Urinary bladder (tissue), 4 donors: ENCODE data around the gene KYAT1. TPM values are rescaled to one million over a fixed set of nuclear protein-coding genes. Genes with fewer than 3 reads are reported as not detected.
"Not testable (repeated sequence)": the region's sequence is repeated elsewhere in the genome, so short reads cannot be mapped to it uniquely, and the experiment has no call there.

ENCODE experiments used
- DNase-seq: peaks from one replicate; pipeline ENCODE4 v3.0.0-alpha.2; 2015; ENCODE audit errors: extremely low spot score
- H3K27ac ChIP-seq: one replicate; pipeline ENCODE4 v1.5.1; 2013; ENCODE audit warnings: low read depth, mild to moderate bottlenecking, moderate library complexity
- H3K36me3 ChIP-seq: one replicate; pipeline ENCODE4 v1.6.1; 2013; ENCODE audit warnings: mild to moderate bottlenecking, moderate library complexity; ENCODE audit not compliant: insufficient read depth
- H3K4me1 ChIP-seq: one replicate; pipeline ENCODE4 v1.6.1; 2013; ENCODE audit warnings: mild to moderate bottlenecking, moderate library complexity; ENCODE audit not compliant: insufficient read depth
- H3K4me3 ChIP-seq: one replicate; pipeline ENCODE4 v1.5.1; 2013; ENCODE audit warnings: low read depth, low read length
- WGBS: extraction: QIAGEN DNeasy Blood & Tissue Kit; methylation state at CpG from one replicate; pipeline ENCODE4 v1.1.7; 2013; 5-methylcytosine and 5-hydroxymethylcytosine counted together
- polyA plus RNA-seq: library from polyadenylated mRNA; stranded (reverse); fragments of 200-250 nt; gene quantifications from one replicate; pipeline ENCODE4 v1.2.3, GENCODE V29; 2013
- total RNA-seq: library from RNA; depleted of rRNA; stranded (reverse); fragments of >200 nt; gene quantifications from one replicate; pipeline ENCODE4 v1.2.3, GENCODE V29; 2014
- donor health status: healthy with polysubstance abuse.
- donor health status: healthy.

Gene KYAT1
- total and polyA plus RNA-seq, 2 donors: 5.4 to 7.8 TPM

DNA sequence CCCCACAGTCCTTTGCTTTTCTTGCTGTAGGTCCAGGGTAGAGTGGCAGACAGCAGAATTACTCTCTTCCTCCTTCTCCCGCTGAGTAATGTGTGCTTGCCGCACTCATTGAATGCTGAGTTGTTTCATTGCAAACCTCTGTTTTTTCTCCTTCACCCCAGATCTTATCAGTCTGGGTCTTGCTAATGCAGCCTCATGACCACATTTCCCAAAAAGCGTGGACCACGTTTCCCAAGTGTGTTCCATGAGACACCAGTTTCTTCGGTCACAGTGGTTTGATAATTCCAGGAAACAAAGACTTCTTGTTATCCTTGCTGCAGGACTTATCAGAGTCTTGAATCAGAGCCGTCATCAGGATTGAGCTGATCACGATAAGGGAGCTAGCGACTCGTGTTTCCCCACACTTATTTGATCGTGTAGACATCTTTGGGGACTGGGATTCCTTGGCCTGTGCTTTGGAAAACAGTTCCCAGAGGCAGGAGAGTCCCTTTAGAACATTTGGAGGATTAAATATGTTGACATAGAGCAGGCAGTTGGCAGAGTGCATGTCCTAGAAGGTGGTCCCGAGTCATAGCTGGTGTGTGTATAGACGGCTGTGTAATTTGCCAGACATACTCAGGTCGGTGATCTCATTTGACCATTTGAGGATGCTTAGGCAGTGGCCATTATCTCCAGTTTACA lies 4.6 kb upstream of the KYAT1 start:
- Histone ChIP-seq H3K27ac (peak overlapping the region; percentile 64), H3K4me1 (no peaks in the 10 kb centered on the region), H3K36me3 (no peaks in the 10 kb centered on the region), H3K4me3 (no peak overlapping the region)
- WGBS: 40% methylated on average over 13 of the region's 13 CpGs
- DNase-seq: no peak

DNA sequence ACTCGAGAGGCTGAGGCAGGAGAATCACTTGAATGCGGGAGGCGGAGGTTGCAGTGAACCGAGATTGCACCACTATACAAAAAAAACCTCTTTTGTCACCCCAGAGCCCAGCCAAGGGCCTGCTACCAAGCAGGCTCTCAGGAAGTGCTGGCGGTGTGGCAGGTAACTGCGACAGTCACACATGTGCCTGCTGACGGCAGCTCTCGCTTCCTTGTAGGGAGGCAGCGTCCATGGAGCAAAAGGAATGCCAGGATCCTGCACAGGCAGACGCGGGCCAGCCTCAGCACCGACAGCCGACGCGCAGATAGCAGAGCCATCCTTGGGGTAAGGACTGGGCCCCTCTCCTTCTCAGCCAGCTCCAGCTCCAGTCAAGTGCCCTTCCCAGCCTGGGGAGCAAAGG lies 4.0 kb upstream of the KYAT1 start:
- no peaks in the 10 kb centered on the region for H3K4me1 ChIP-seq
- H3K36me3 ChIP-seq: no peaks in the 10 kb centered on the region
- 77% methylated on average over 15 of the region's 15 CpGs for WGBS
- no peak for DNase-seq
- peak overlapping the region; percentile 64 for H3K27ac ChIP-seq
- no peak overlapping the region for H3K4me3 ChIP-seq

DNA sequence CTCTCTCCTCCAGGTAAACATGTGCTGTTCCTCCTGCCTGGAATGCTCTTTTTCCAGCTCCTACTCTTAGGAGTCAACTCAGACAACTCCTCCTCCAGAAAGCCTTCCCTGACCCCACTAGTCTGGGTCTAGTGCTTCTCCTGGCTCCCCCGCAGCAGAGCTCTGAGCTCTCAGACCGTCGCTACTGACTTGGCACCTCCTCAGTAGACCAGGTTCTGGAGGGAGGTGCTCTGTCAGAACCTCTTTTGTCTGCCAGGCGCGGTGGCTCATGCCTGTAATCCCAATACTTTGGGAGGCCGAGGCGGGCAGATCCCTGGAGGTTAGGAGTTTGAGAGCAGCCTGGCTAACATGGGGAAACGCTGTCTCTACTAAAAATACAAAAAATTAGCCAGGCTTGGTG lies 3.6 kb upstream of the KYAT1 start:
- no peaks in the 10 kb centered on the region for H3K36me3 ChIP-seq
- WGBS: 78% methylated on average over 8 of the region's 8 CpGs
- no peak overlapping the region for H3K27ac ChIP-seq
- H3K4me1 ChIP-seq: no peaks in the 10 kb centered on the region
- no peak overlapping the region for H3K4me3 ChIP-seq
- no peak for DNase-seq

DNA sequence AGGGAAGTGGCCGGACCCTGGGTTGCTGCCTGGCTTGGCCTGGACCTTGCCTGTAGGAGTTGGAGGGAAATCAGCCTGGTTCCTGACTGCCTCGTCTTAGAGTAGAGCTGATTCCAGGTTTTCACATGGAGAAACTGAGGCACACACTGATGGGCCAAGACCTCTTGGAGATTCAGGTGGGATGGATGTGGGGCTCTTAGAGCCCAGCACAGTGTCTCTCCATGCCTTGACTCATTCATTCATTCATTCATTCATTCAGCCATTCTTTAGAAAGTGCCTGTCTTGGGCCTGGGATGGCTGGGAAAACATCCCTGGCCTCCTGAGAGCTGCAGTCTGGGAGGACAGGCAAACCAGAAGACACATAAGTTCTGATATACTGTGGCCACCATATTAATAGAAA lies 2.4 kb upstream of the KYAT1 start:
- WGBS: 71% methylated on average over 2 of the region's 2 CpGs
- no peak overlapping the region for H3K27ac ChIP-seq
- no peaks in the 10 kb centered on the region for H3K4me1 ChIP-seq
- DNase-seq: no peak
- H3K4me3 ChIP-seq: no peak overlapping the region
- no peaks in the 10 kb centered on the region for H3K36me3 ChIP-seq

DNA sequence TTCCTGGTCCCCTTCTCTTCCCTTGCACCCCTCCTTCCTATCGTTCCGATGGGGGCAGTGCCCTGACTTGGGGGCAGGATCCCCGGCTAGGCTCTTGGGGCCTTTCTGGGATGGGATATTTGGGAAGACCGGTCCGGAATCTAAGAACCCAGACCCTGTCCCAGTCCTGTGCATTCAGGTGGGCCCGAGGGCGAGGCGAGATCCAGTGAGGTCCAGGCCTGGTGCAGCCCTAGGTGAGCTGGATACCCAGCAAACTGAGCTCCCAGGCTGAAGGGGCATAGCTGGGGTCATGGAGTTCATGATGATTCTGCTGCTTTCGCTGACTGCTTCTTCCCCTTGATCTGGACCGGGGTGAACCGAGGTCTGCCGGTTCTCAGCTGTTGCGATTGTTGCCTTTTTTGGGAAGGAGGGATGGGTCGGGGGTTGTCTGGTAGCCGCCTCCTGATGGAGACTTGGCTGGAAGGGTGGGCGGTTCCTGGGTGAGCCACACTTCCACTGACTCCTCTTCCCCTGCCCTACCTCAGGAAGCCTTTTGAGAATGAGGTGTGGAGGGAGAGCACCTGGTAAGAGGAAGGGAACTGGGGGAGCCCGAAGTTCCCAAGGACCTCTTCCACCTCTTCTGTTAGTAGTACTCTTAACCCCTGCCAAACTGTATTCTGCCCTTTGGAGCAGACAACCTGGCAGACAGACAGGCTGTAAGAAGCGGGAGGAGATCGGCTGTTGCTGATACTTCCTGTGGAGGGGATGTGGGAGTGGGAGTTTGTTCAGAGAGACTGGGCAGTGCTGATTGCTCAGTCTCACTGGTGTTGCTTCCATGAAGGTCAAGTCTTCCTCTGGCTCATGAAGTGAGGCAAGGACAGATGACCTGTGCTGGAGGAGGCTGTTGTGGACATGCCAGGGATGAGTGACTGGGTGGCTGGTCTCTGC lies 1.2 kb upstream of the KYAT1 start:
- WGBS: under 1% methylated on average over 19 of the region's 19 CpGs
- peak overlapping the region; percentile 82 for H3K4me3 ChIP-seq
- H3K36me3 ChIP-seq: no peaks in the 10 kb centered on the region
- H3K27ac ChIP-seq: peak overlapping the region; percentile 94
- DNase-seq: no peak
- no peaks in the 10 kb centered on the region for H3K4me1 ChIP-seq

DNA sequence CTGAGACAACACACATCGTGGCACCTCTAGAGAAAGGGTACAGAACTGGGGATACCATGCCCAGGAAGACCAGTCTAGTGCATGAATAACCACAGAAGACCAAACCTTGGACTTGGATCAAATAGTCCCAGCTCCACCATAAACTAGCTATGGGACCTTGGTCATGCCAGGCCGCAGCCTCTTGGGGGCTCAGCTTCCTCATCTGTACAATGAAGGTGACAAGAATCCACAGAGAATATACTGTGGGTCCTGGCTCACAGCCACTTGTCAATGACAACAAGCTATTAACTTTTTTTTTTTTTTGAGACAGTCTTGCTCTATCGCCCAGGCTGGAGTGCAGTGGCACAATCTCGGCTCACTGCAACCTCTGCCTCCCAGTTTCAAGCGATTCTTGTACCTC lies 3.9 kb downstream of the KYAT1 start:
- H3K4me3 ChIP-seq: no peak overlapping the region
- H3K36me3 ChIP-seq: no peaks in the 10 kb centered on the region
- WGBS: 90% methylated on average over 5 of the region's 5 CpGs
- H3K4me1 ChIP-seq: no peaks in the 10 kb centered on the region
- DNase-seq: no peak
- no peak overlapping the region for H3K27ac ChIP-seq

DNA sequence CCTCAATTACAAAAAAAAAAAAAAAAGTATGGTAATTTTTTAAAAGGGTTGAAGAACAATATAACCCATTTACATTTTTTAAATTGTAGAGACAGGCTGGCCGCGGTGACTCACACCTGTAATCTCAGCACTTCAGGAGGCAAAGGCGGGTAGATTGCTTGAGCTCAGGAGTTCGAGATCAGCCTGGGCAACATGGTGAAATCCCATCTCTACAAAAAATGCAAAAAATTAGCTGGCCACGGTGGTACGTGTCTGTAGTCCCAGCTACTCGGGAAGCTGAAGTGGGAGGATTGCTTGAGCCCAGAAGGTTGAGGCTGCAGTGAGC lies 10.8 kb downstream of the KYAT1 start:
- DNase-seq, H3K4me3 ChIP-seq, H3K27ac ChIP-seq, H3K4me1 ChIP-seq, H3K36me3 ChIP-seq: not testable (repeated sequence)
- WGBS: 92% methylated on average over 7 of the region's 7 CpGs

DNA sequence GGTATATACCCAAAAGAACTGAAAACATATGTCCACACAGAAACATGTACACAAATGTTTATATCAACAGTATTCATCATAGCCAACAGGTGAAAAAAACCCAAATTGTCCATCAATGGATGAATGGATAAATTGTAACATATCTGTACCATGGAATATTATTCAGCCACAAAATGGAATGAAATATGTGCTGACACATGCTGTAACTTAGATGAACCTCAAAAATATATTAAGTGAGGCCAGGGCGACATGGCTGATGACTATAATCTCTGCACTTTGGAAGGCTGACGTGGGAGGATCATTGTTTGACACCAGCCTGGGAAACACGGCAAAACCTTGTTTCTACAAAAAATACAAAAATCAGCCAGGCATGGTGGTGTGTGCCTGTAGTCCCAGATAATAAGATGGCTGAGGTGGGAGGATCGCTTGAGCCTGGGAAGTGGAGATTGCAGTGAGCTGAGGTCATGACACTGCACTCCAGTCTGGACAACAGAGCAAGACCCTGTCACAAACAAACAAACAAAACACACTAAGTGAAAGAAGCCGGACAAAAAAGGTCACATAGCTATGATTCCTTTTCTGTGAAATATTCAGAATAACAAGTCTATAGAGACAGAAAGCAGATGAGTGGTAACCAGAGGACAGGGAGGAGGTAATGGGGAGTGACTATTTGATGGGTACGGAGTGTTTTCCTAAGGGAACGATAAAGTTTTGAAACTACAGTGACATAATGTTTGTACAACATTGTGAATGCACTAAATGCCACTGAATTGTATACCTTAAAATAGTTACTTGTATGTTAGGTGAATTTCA lies 11.4 kb downstream of the KYAT1 start:
- Histone ChIP-seq H3K36me3 (no peaks in the 10 kb centered on the region), H3K4me1 (no peaks in the 10 kb centered on the region), H3K4me3 (no peak overlapping the region), H3K27ac (no peak overlapping the region)
- DNase-seq: no peak
- 93% methylated on average over 7 of the region's 7 CpGs for WGBS

DNA sequence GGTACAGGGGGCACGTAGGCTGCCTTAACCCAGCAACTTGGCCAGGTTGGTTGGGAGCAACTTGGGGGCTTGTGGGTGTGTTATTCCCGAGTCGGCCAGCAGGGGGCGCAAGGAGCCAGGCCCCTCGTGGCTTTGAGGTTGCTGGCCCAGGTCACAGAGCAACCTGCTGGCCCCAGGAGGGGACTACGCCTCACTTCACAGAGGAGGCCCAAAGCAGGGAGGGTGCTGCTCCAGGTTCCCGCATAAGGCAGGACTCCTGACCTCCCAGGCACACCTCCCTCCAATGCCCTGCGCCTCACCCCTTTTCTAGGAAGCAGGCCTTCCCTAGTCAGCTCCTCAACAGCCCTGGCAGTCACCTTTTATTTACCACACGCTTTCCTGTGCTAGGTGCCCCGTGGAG lies 18.1 kb downstream of the KYAT1 start:
- Histone ChIP-seq H3K4me1 (no peaks in the 10 kb centered on the region), H3K27ac (no peak overlapping the region), H3K36me3 (no peaks in the 10 kb centered on the region), H3K4me3 (no peak overlapping the region)
- WGBS: 27% methylated on average over 10 of the region's 10 CpGs
- no peak for DNase-seq

DNA sequence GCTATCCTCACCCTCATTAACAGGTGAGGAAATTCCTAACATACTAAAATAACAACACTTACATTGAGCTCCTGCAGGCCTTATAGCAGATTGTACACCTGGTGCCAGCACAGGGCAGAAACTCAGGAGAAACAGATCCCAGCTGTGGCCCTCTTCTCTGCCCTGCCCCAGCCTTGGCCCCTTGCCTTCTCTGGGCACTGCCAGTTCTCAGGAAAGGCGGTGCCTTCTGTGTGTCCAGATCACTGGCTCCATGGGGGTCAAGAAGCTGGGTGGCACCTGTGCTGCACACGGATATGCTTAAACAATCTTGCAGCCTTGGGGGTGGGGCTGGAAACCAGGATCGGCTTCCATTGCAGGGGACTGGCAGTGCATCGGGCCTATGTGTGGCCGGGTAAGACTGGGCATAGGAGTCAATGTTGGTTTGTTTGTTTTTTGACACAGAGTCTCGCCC lies 19.3 kb downstream of the KYAT1 start:
- Histone ChIP-seq H3K27ac (no peak overlapping the region), H3K4me1 (no peaks in the 10 kb centered on the region), H3K4me3 (no peak overlapping the region), H3K36me3 (no peaks in the 10 kb centered on the region)
- WGBS: 79% methylated on average over 6 of the region's 6 CpGs
- DNase-seq: no peak

DNA sequence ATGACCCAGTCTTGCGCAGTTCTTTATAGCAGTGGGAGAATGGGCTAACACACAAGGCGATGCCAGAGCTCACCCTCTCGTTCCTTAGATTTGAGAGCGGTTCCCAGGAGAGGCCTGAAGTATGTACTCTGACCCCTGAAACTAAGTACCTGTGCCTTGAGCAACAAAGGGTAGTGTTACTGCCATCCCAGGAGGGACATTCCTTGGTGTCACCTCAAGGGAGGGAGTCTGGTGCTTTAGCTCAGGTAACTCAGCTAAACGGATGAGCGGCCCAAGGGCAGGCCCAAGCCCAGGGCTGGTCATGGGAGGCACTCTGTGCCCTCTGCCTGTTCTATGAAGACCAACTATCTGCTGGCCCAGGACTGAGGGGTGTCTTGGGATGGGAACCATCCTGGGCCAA lies 20.2 kb downstream of the KYAT1 start:
- no peaks in the 10 kb centered on the region for H3K36me3 ChIP-seq
- no peaks in the 10 kb centered on the region for H3K4me1 ChIP-seq
- no peak overlapping the region for H3K4me3 ChIP-seq
- WGBS: 79% methylated on average over 6 of the region's 6 CpGs
- H3K27ac ChIP-seq: no peak overlapping the region
- DNase-seq: no peak

DNA sequence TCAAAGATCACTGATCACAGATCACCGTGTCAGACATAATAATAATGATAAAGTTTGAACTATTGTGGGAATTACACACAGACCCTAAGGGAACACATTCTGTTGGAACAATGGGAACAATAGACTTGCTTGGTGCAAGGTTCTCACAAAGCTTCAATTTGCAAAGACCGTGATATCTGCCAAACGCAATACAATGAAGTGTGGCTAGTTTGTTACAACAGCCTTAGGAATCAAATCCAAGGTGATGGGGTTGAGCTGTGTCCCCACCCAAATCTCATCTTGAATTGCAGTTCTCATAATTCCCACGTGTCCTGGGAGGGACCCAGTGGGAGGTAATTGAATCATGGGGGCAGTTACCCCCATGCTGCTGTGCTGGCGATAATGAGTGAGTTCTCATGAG lies 20.8 kb downstream of the KYAT1 start:
- H3K4me1 ChIP-seq: no peaks in the 10 kb centered on the region
- no peaks in the 10 kb centered on the region for H3K36me3 ChIP-seq
- 82% methylated on average over 5 of the region's 5 CpGs for WGBS
- H3K4me3 ChIP-seq: no peak overlapping the region
- no peak for DNase-seq
- H3K27ac ChIP-seq: no peak overlapping the region

DNA sequence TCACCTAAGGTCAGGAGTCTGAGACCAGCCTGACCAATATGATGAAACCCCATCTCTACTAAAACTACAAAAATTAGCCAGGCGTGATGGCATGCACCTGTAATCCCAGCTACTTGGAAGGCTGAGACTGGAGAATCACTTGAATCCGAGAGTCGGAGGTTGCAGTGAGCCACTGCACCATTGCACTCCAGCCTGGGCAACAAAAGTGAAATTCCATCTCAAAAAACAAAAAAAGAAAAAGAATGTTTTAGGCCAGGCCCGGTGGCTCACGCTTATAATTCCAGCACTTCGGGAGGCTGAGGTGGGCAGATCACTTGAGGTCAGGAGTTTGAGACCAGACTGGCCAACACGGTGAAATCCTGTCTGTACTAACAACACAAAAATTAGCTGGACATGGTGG lies 23.3 kb downstream of the KYAT1 start:
- not testable (repeated sequence) for H3K4me3 ChIP-seq, H3K4me1 ChIP-seq, H3K27ac ChIP-seq, DNase-seq, H3K36me3 ChIP-seq
- 94% methylated on average over 7 of the region's 7 CpGs for WGBS
